Naive thymus-derived CD8-positive, alpha-beta T cell (primary cell): Measurements from ENCODE around the gene ISYNA1. TPM values are rescaled to one million over a fixed set of nuclear protein-coding genes. Genes with fewer than 3 reads are reported as not detected.

Experiments
- ATAC-seq, 2 donors: fragments of 150-1000 bp; cut with Tn5 transposase in 1 of 2; sonication (Bioruptor Pico), chemical (Tn5 transposase) in 1 of 2; 1 replicate in 1 of 2; 2 replicates in 1 of 2; pipeline ENCODE4 v1.10.0; 2021; ENCODE audit warnings: mild to moderate bottlenecking in 2 of 2, moderate library complexity in 2 of 2
- POLR2A ChIA-PET: fragments of 350-600 bp; sonication (Branson Sonifier 250); formaldehyde crosslinking; loops from one replicate; lab custom pipeline; 2021; ENCODE audit warnings: antibody characterized with exemption; lab: Charles Lee
- DNase-seq, 10 donors: peaks; one replicate each; pipeline versions ENCODE4 v3.0.0 to v3.0.0-alpha.2; 2020 to 2022
- H3K27ac Mint-ChIP-seq, 10 donors: one replicate each; pipeline ENCODE4 v1.8.0; 2020 to 2022; ENCODE audit warnings: mild to moderate bottlenecking in 10 of 10, mixed read lengths in 10 of 10, moderate library complexity in 4 of 10, inconsistent platforms in 1 of 10
- H3K27me3 Mint-ChIP-seq, 5 donors: one replicate each; pipeline ENCODE4 v1.8.0; 2021 to 2022; ENCODE audit warnings: mixed read lengths in 5 of 5
- H3K36me3 Mint-ChIP-seq, 3 donors: one replicate each; pipeline ENCODE4 v1.8.0; 2020 to 2022; ENCODE audit warnings: mixed read lengths in 3 of 3, mild to moderate bottlenecking in 2 of 3, inconsistent platforms in 1 of 3
- H3K4me1 Mint-ChIP-seq, 4 donors: one replicate each; pipeline ENCODE4 v1.8.0; 2021 to 2022; ENCODE audit warnings: mixed read lengths in 4 of 4
- H3K4me3 Mint-ChIP-seq, 10 donors: one replicate each; pipeline ENCODE4 v1.8.0; 2020 to 2022; ENCODE audit warnings: mild to moderate bottlenecking in 10 of 10, mixed read lengths in 10 of 10, moderate library complexity in 6 of 10, inconsistent platforms in 1 of 10
- H3K9me3 Mint-ChIP-seq, 9 donors: one replicate each; pipeline ENCODE4 v1.8.0; 2020 to 2022; ENCODE audit warnings: mixed read lengths in 9 of 9, mild to moderate bottlenecking in 3 of 9, inconsistent platforms in 1 of 9, moderate library complexity in 1 of 9
- polyA plus RNA-seq, 3 donors: library from polyadenylated mRNA; unstranded; fragments of 300-500 nt; fragmentation: Illumina TruSeq; gene quantifications; one replicate each; pipeline ENCODE4 v1.2.3, GENCODE V29; 2021
- total RNA-seq, 8 experiments: library from RNA in 2 of 8; stranded (reverse) in 2 of 8; gene quantifications; one replicate each; pipeline ENCODE4 v1.2.3 and lab custom pipeline; 2021 to 2026

ISYNA1 gene
- total and polyA plus RNA-seq, 5 experiments from 2014 or later = 28.3 to 63.7 (median 53.2) TPM

DNA sequence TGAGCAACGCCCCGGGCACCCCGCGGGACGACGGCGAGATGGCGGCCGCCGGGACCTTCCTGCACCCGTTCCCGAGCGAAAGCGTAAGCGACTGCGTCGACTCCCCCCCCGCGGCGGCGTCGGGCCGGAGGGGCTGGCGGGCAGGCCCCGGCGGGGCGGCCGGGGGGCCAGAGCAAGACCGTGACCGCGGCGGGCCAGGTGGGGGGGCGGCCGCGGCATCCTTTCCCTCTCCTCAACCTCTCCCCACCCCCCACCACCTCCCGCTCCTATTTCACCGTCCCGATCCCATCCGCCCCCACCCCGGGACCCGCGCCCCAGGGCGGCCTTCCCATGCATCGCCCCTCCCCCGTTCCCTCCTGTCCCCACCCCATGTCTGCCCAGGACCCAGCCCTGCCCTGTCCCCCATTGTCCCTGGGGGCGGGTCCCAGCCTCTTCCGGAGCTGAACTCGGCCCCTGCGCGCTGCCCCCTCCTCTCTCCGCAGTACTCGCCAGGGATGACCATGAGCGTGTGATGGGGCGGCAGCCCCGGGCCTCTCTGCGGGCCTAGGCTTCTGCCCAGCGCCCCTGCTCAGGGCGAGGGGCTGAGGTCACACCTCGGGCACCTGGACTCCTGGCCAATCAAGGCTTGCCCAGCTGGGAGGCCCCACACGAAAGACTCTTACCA is 4.1 kb downstream of the ISYNA1 start:
- POLR2A ChIA-PET = interaction anchor here (0.6 to 3.0 kb wide), 6 partner anchors 9 to 153 kb away, joined by 3 to 16 read pairs (median 6); partner anchors contain the start of genes JUND and SSBP4
- DNase-seq (peak in 1 of 10 donors; percentile 19), ATAC-seq (no peak)

DNA sequence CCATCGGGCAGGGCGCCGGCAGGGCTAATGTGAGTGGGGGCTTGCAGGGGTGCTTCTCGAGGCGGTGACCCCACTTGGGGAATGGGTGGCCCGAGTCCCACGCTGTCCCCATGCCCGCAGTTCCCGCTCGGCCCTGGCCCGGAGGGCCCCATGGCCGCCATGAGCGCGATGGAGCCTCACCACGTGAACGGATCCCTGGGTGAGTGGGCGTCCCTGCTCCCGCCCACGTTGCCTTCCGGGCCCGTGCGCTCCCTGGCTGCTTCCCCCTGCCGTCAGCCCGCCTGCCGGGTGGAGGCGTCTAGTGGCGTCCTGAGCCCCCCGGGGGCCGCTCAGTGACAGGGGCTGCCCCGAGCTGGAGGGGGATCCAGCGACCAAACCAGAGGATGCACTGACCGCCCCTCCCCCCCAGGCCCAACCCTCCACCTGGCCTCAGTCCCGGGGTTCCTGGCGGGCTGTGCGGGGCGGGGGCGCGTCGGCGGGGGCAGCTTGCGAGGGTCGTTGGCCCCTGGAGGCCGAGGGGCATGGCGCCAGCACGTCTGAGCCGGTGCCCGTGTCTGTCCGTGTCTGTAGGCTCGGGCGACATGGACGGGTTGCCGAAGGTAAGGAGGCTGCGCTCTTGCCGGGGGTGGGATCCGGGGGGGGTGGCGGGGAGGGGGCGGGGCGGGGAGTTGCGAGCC is 4.8 kb downstream of the ISYNA1 start:
- POLR2A ChIA-PET = interaction anchor here (0.6 to 3.0 kb wide), 4 partner anchors 9 to 152 kb away, joined by 3 to 16 read pairs (median 6); partner anchors contain the start of genes JUND and SSBP4
- Mint-ChIP-seq H3K27me3 (no peaks in the 10 kb centered on the region), H3K9me3 (no peaks in the 10 kb centered on the region), H3K4me3 (peak overlapping the region; percentile 24 to 87 (median 72)), H3K27ac (peak overlapping the region in 5 of 10 donors; percentile 29 to 82 (median 41)), H3K4me1 (peaks cover 6 to 39% (median 28%) of the 10 kb centered on the region in 4 donors), H3K36me3 (no peaks in the 10 kb centered on the region)
- peak in 7 of 10 donors; percentile 47 to 81 (median 59) for DNase-seq
- peak; percentile 9 to 23 for ATAC-seq

More for the DNA sequence above, 4.1 kb downstream of the ISYNA1 start:
- Mint-ChIP-seq H3K4me1 (peaks cover 6 to 37% (median 32%) of the 10 kb centered on the region in 4 donors), H3K27me3 (no peaks in the 10 kb centered on the region), H3K36me3 (no peaks in the 10 kb centered on the region), H3K9me3 (no peaks in the 10 kb centered on the region), H3K27ac (peak overlapping the region in 6 of 10 donors; percentile 29 to 85 (median 58)), H3K4me3 (peak overlapping the region; percentile 50 to 93 (median 74))

DNA sequence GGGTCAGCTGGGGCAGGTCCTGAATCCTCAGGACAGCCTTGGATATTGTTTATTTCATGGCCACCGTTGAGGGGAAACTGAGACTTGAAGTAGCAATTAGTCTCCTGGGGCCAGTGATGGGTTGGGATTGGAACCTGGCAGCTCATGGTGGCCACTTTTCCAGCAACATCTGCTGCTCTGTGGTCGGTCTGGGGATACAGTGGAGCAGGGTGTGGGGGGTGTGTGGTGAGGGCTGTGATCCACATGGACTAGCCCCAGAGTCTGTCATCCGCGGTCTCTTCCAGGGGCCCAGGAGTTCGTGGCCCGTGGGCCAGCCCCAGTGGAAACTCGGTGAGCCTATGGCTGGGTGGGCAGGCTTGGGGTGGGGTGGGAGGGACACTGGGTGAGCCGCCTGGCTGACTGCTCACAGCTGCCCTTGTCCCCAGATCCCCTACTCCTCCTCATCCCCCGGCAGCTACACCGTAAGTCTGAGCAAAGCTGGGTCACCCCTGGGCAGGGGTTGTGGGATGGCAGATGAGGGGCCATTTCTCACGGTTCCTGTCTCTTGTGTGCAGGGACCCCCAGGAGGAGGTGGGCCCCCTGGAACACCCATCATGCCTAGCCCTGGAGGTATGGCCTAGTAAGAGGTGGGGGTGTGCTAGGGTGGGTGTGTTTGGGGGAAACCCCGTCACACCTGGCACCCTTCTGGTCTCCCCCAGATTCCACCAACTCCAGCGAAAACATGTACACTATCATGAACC is 5.5 kb downstream of the ISYNA1 start:
- H3K27me3 Mint-ChIP-seq = no peaks in the 10 kb centered on the region
- peak overlapping the region; percentile 39 to 87 (median 72) for H3K4me3 Mint-ChIP-seq
- DNase-seq (no peak), ATAC-seq (no peak)
- no peaks in the 10 kb centered on the region for H3K36me3 Mint-ChIP-seq
- H3K4me1 Mint-ChIP-seq = peaks cover 6 to 39% (median 29%) of the 10 kb centered on the region in 4 donors
- no peaks in the 10 kb centered on the region for H3K9me3 Mint-ChIP-seq
- POLR2A ChIA-PET = interaction anchor here (1.0 to 3.0 kb wide), 8 partner anchors 8 to 415 kb away, joined by 3 to 16 read pairs (median 4); partner anchors contain the start of genes REX1BD and SSBP4
- peak overlapping the region in 7 of 10 donors; percentile 20 to 82 (median 41) for H3K27ac Mint-ChIP-seq

DNA sequence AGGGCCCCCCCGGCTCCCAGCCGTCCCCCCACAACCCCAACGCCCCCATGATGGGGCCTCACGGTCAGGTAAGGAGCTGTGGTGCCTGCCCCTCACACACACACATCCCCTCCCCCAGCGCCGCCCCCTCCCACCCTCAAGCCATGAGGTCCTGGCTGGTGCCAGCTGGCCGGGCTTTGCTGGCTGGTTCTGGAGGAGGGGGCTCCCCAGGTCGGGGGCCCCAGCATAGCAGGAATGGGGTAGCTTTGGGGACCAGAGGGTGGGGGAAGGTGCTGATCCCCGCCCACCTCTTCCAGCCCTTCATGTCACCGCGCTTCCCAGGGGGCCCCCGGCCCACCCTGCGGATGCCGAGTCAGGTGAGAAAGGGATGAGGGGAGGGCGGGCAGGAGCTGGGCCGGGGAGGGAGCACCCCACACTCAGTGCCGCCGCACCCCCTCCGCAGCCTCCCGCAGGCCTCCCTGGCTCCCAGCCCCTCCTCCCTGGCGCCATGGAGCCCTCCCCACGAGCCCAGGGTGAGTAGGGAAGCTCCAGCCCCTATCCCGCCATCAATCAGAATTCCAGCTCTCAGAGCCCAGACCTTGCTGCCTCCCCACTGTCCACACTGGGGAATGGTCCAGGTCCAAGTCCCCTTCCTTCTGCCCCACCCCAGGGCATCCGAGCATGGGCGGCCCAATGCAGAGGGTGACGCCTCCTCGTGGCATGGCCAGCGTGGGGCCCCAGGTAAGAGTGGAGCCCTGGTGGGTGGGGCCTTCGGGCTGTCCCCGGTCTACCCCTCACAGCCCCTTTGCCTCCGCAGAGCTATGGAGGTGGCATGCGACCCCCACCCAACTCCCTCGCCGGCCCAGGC is 6.4 kb downstream of the ISYNA1 start:
- Mint-ChIP-seq H3K36me3 (no peaks in the 10 kb centered on the region), H3K27me3 (no peaks in the 10 kb centered on the region), H3K4me1 (peaks cover 6 to 42% (median 30%) of the 10 kb centered on the region in 4 donors), H3K9me3 (no peaks in the 10 kb centered on the region), H3K4me3 (peak overlapping the region in 7 of 10 donors; percentile 22 to 85 (median 43)), H3K27ac (peak overlapping the region in 2 of 10 donors; percentile 20 to 43)
- ATAC-seq = no peak
- no peak for DNase-seq
- POLR2A ChIA-PET = interaction anchor here (0.6 to 3.0 kb wide), 10 partner anchors 8 to 416 kb away, joined by 3 to 16 read pairs (median 3); partner anchors contain the start of genes JUND, REX1BD and SSBP4

DNA sequence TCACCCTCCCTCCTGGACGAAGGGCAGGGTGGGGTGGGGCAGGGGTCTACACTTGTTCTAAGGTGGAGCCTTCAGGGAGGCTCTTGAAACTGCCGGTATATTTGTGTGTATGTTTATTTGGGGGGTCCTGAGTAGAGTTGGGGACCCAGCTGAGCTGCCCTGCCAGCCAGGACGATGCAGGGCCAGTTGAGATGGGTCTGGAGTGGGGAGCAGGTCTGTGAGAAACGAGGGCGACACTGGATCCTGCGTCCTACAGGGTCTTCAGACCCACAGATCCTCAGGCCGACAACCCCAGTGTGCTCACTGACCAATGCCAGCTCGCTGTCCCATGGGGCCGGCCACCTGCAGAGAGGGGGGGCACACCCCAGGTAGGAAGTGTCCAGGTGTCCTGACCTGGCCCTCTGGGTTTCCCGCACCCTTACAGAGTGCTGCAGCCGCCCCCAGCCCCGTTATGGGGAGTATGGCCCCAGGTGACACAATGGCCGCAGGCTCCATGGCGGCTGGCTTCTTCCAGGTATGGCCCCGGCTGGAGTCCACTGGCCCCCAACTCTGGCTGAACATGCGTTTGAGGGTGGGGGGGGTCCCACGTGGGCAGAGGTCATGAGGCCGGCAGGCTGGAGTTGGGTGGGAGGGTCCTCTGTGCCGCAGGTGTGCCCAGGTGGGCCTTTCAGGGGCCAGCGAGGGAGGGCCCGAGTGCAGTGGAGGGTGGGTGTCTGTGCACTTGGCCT is 7.4 kb downstream of the ISYNA1 start:
- peak overlapping the region in 8 of 10 donors; percentile 65 to 94 (median 86) for H3K27ac Mint-ChIP-seq
- DNase-seq (no peak), ATAC-seq (no peak)
- no peaks in the 10 kb centered on the region for H3K9me3 Mint-ChIP-seq
- H3K27me3 Mint-ChIP-seq = no peaks in the 10 kb centered on the region
- peak overlapping the region in 7 of 10 donors; percentile 24 to 72 (median 65) for H3K4me3 Mint-ChIP-seq
- POLR2A ChIA-PET = interaction anchor here (1.6 to 2.0 kb wide), 2 partner anchors 9 to 149 kb away, joined by 4 to 7 read pairs; partner anchors contain the start of gene JUND
- peaks cover 10 to 39% (median 27%) of the 10 kb centered on the region in 4 donors for H3K4me1 Mint-ChIP-seq
- no peaks in the 10 kb centered on the region for H3K36me3 Mint-ChIP-seq

DNA sequence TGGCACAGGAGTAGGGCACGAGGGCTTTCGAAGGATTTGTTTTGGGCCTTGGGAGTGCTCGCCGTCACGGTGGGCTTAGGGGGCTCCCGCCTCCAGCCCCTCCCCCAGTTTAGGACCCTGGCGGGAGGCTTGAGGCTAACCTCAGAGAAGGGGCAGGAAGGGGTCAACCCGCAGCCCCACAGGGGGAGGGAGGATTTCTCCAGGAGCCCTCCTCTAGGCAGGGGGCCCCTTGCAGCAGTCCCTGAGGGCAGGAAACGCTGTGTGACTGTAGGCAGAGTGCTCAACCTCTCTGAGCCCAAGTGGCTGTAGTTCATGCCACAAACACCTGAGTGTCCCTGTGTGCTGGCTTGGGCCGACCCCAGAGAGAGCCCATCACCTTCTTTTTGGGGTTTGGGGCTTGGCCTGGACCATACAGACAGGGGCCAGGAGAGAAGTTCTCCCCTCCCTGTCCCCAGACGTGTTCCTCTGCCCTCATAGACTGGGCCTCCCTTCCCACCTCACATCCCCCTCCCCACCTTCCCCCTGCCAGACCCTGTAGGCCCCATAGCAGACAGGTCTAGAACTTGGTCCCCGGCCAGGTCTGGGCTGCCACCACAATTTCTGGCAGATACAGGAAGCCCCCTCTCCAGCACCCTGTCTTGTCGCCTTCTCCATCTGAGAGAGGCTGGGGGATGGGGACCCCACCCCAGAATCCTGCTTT is 8.1 kb downstream of the ISYNA1 start:
- Mint-ChIP-seq H3K36me3 (no peaks in the 10 kb centered on the region), H3K9me3 (no peaks in the 10 kb centered on the region), H3K4me1 (peaks cover 10 to 44% (median 33%) of the 10 kb centered on the region in 4 donors), H3K4me3 (peak overlapping the region; percentile 61 to 80 (median 68)), H3K27me3 (no peaks in the 10 kb centered on the region), H3K27ac (peak overlapping the region; percentile 59 to 94 (median 92))
- POLR2A ChIA-PET = interaction anchor here (1.0 to 3.4 kb wide), 6 partner anchors 7 to 149 kb away, joined by 3 to 50 read pairs (median 7); partner anchors contain the start of genes JUND and SSBP4
- peak in 1 of 2 donors; percentile 0 for ATAC-seq
- DNase-seq = no peak

DNA sequence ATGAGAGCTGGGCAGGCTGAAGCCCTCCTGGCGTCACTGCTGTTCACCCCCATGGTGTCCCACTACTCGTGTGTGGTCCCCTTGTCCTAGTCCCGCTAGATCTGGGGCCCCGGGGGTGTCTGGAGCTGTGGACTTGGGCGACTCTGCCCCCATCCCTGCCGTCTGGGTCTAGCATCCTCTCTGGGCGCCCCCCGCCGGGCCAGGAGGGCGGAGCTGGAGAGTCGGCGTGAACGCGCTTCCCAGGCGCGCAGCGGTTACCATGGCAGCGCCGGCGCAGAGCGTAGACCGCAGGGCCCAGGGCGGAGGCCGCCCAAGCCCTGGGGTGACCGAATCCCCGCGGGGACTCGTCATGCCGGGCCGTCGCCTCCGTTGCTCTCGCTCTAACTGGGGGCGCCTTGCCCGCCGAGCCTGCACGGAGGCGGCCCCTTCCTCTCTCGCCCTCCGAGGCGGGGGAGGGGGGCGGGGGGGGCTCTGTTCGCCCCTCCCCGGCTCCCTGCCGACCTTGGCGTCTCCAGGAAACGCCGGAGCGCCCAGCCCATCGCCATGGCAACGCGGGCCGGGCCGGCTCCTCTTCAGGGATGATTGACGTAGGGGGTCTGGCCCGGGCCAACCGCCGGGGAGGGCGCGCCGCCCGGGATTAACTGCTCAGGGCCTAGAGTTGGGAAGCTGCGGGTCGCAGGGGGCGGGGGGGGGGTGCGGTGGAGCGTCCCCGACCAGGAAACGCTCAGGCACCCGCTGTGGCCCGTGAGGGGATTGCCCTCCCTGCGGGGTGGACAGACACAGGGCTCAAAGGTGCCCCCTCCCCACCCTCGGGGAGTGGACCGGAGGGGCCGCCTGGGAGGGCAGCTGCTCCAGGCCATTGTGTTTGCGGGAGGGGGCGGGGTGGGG is 8.9 kb downstream of the ISYNA1 start:
- peak; percentile 79 to 95 (median 90) for DNase-seq
- no peaks in the 10 kb centered on the region for H3K9me3 Mint-ChIP-seq
- peak overlapping the region in 9 of 10 donors; percentile 59 to 95 (median 92) for H3K27ac Mint-ChIP-seq
- no peaks in the 10 kb centered on the region for H3K36me3 Mint-ChIP-seq
- peak overlapping the region; percentile 33 to 80 (median 65) for H3K4me3 Mint-ChIP-seq
- peak; percentile 75 to 81 for ATAC-seq
- H3K27me3 Mint-ChIP-seq = no peaks in the 10 kb centered on the region
- H3K4me1 Mint-ChIP-seq = peaks cover 9 to 43% (median 35%) of the 10 kb centered on the region in 4 donors
- POLR2A ChIA-PET = interaction anchor here (0.6 to 3.4 kb wide), 10 partner anchors 8 to 253 kb away, joined by 3 to 50 read pairs (median 4); partner anchors contain the start of genes JUND and SSBP4

DNA sequence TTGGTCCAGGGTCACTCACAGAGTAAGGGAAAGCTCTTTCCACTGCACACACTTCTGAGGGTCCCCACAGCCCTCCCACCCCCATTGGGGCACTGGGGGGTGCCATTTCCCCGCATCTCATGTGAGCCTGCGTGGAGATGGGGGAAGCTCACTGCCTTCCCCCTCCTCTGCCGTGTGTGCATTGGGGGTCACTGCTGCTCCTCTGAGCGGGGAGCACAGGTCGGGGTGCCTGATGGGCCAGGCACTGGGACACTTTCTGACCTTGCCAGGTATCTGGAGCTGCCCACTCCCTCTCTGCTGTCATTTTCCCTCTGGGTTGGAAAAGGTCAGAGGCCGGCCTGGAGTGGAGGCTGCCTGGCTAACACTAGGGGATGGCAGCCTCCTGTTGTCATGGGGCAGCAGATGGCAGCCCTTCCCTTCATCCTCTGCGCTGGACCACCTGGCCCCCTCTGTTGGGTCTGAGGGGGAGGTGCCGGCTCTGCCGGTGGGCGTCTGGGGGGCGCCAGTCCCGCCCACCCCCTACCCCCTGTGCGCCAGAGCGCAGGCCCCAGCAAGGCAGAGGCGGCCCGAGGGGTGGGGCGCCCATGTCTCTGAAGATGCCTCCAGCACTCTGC is 9.7 kb downstream of the ISYNA1 start:
- H3K4me3 Mint-ChIP-seq = peak overlapping the region in 9 of 10 donors; percentile 36 to 67 (median 57)
- H3K36me3 Mint-ChIP-seq = no peaks in the 10 kb centered on the region
- H3K27me3 Mint-ChIP-seq = no peaks in the 10 kb centered on the region
- peaks cover 8 to 50% (median 40%) of the 10 kb centered on the region in 4 donors for H3K4me1 Mint-ChIP-seq
- no peak for ATAC-seq
- H3K27ac Mint-ChIP-seq = peak overlapping the region in 9 of 10 donors; percentile 51 to 95 (median 90)
- no peaks in the 10 kb centered on the region for H3K9me3 Mint-ChIP-seq
- DNase-seq = peak in 1 of 10 donors; percentile 2
- POLR2A ChIA-PET = interaction anchor here (0.6 to 3.4 kb wide), 6 partner anchors 9 to 148 kb away, joined by 3 to 50 read pairs (median 6); partner anchors contain the start of genes JUND and SSBP4

DNA sequence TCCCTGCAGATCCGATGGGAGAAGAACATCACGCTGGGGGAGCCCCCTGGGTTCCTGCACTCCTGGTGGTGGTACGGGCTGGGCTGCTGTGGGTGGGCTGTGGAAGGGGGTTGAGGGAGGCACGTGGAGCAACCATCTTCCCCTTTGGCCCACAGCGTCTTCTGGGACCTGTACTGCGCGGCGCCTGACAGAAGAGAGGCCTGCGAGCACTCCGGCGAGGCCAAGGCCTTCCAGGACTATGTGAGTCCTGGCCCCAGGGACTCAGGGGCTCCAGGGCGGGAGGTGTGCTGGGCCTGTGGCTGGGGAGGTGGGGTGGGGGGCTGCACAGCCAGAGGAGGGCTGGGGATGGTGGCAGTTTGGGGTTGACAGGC is 10.2 kb downstream of the ISYNA1 start:
- H3K4me3 Mint-ChIP-seq = no peak overlapping the region
- DNase-seq = no peak
- peaks cover 13 to 54% (median 43%) of the 10 kb centered on the region in 4 donors for H3K4me1 Mint-ChIP-seq
- peak overlapping the region in 8 of 10 donors; percentile 3 to 94 (median 82) for H3K27ac Mint-ChIP-seq
- no peak for ATAC-seq
- H3K27me3 Mint-ChIP-seq = no peaks in the 10 kb centered on the region
- POLR2A ChIA-PET = interaction anchor here (1.5 to 3.4 kb wide), 4 partner anchors 9 to 147 kb away, joined by 4 to 50 read pairs (median 9); partner anchors contain the start of genes JUND and SSBP4
- no peaks in the 10 kb centered on the region for H3K9me3 Mint-ChIP-seq
- no peaks in the 10 kb centered on the region for H3K36me3 Mint-ChIP-seq
